Measurements from ENCODE around the gene UMPS.

Gene UMPS

GRCh38 chr3:124764746-124765145 is 34.5 kb downstream of the UMPS start:
- no peak for DNase-seq

DNA sequence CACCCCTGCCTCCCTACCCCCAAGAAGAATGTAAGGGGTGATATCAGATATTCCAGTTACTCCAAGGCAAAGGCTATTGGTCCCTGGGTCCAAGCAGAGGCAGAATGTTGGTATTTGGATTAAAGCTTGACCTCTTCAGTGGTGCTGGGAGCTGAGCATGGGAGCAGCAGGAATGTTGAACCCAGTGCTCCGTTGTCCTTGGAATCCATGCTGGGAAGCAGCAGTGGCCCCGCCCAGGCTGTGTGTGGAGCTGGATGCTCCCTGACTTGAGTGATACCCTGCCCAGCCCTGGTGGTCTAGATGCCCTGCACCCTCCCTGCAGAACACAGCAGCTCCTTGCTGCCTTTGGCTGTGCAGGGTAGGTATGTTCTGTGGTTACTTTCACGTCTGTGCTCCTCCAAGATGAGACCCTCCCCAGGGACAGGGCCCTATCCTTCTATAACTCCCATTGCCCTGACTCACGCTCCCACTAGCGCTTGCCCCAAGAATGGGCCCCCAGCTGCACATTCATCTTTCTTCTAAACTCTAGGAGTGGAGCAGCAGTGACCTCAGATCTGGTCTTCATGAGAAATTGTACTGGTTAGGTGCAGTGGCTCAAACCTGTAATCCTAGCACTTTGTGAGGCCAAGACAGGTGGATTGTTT is 35.1 kb downstream of the UMPS start:
- DNase-seq: no peak

- no peak for DNase-seq
Observed at GRCh38 chr3:124766113-124767095, 36.2 kb downstream of the UMPS start.

- no peak for DNase-seq
Observed at GRCh38 chr3:124767264-124767663, 37.0 kb downstream of the UMPS start.

DNA sequence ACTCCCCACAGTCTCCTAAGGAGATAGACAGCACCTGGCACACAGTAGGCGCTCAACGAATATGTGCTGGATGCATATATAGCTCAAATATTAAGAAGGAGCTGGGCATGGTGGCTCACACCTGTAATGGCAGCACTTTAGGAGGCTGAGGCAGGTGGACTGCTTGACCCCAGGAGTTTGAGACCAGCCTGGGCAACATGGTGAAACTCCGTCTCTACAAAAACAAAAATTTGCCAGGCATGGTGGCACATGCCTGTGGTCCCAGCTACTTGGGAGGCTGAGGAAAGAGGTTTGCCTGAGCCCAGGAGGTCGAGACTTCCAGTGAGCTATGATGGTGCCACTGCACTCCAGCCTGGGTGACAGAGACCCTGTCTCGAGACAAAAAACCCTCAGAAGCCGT is 37.4 kb downstream of the UMPS start:
- no peak for DNase-seq

GRCh38 chr3:124768812-124769211 is 38.6 kb downstream of the UMPS start:
- DNase-seq: no peak

DNA sequence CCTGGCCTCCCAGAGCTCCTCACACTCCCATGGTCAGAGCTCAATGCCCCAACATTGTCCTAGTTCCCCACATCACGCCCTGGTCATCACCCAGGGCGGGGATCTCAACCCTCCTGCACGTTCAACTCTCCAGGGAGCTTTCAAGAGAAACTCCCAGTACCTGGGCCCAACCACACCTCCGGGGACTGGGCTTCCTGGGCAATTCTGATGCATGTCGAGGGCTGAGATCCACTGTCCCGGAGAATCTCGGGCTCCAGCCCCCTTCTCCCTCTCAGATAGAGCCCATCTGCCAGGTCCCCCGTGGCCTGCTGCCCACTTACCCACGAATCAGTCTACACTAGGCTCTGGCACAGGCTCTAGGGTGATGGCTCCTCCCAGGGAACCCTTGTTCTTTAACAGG is 39.2 kb downstream of the UMPS start:
- DNase-seq: no peak

- DNase-seq: no peak
Observed at GRCh38 chr3:124770336-124771082, 40.3 kb downstream of the UMPS start.

GRCh38 chr3:124771083-124771445 is 40.8 kb downstream of the UMPS start:
- no peak for DNase-seq

GRCh38 chr3:124772081-124772831 is 42.0 kb downstream of the UMPS start:
- no peak for DNase-seq

DNA sequence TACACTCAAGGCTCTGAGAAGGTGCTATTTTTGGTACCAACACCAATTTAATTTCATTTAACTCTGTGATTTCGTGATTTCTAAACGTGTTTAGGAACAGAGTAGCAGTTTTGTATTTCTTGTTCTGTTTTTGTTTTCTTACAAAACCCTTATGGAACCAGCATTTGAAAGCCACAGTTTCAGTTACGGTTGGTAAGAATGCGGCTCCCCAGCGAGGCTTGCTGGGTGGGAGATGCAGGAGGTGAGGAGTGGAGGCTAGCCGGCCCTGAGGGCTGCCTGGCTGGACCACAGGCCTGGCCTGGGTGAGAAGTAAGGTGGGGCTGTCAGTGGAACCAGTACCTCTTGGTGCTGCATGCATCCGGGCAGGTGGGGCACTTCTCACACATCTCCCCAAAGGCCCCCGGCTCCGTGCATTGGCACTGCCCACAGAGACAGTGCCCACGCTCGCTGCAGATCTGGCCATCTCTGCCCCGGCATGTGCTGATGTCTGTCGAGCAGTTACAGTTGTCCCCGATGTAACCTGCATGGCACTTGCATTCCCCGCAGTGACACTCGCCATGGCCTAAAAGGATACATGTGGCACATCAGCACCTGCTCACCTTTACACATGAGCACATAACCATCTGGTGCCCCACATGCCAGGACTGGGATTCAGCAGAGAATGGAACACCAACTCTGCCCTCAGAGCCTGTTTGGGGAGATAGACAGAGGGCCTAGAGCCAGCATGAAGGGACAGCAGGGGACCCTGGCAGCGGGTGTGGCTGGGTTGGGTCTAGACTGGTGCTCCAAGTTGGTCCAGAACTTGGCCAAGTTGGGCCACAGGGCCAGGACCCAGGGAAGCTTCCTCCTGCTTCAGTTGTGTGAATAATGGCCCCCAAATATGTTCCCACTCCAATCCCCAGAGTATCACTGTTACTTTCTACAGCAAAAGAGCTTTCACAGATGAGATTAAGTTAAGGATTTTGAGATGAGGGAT is 43.4 kb downstream of the UMPS start:
- DNase-seq: no peak

DNA sequence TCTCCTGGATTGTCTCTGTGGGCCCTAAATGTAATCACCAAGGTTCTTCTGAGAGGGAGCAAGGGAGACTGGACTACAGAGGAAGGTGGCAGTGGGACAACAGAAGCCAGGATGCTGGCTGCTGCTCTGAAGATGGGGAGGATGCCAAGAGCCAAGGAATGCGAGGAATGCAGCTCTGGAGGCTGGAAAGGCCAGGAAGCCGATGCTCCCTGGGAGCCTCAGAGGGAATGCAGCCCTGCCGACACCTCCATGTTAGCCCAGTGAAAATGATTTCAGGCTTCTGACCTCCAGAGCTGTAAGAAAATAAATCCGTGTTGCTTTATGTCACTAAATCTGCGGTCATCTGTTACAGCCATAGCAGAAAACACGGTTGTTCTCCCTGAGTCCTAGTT is 44.1 kb downstream of the UMPS start:
- no peak for DNase-seq

GRCh38 chr3:124774841-124775402 is 44.7 kb downstream of the UMPS start:
- no peak for DNase-seq

DNA sequence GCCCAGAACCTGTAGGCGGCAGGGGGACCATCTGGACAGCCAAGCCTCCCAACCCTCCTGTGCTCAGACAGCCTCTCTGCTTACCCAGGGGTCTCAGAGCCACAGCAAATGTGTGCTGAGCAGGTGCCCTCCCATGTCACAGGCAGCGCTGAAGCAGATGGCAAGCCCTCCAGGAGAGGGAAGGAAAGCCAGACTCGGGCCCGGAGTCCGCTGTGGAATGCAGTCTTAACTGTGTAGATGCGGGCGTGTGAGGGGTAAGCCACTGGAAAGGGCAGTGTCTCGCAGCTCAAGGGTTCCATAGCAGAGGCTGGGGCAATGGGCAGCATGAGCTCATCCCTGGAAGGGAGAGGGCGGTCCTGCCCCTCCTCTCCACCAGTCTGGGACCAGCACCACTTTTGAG is 45.6 kb downstream of the UMPS start:
- DNase-seq: no peak

GRCh38 chr3:124776856-124777255 is 46.6 kb downstream of the UMPS start:
- DNase-seq: no peak

- DNase-seq: no peak
Observed at GRCh38 chr3:124777762-124778470, 47.7 kb downstream of the UMPS start.

DNA sequence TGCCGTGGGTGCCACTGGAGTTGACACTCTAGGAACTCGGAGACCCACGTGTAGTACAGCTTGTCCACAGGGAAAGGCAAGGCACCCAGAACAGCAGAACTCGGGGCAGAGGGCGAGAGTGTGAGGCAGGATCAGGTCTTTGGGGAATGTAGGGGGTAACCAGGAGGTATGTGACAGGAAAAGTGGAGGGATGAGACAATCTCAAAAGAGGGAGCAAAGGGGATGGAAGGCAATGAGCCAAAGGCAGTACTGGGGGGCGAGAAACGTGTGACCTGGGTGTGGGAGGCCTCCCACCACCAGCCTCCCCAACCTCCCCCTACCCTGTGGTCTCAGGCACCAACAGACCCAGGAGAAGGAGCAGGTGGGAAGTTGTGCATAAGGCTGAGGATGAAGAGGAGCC is 48.9 kb downstream of the UMPS start:
- no peak for DNase-seq

- no peak for DNase-seq
Observed at GRCh38 chr3:124779751-124780191, 49.5 kb downstream of the UMPS start.

GRCh38 chr3:124780356-124780755 is 50.1 kb downstream of the UMPS start:
- no peak for DNase-seq

- no peak for DNase-seq
Observed at GRCh38 chr3:124780761-124781475, 50.7 kb downstream of the UMPS start.

Data from CD4-positive, alpha-beta T cell treated with Interferon gamma for 1 hour (primary cell).